Esophagus muscularis mucosa (tissue), 4 donors: ENCODE measurements around the gene LTBP1. TPM values are rescaled to one million over a fixed set of nuclear protein-coding genes. Genes with fewer than 3 reads are reported as not detected.
"Not testable (repeated sequence)": the region's sequence is repeated elsewhere in the genome, so short reads cannot be mapped to it uniquely, and the experiment has no call there.

ENCODE experiments used
- DNase-seq: peaks from one replicate; pipeline ENCODE4 v3.0.0-alpha.2; 2017; ENCODE audit errors: extremely low spot score
- H3K27ac ChIP-seq, 4 donors: fragments of 200-600 bp; sonication (generic); replicated peaks in 1 of 4; 1 replicate in 3 of 4; 2 replicates in 1 of 4; pipeline ENCODE4 v1.5.1; 2016 to 2019; ENCODE audit warnings: mild to moderate bottlenecking in 1 of 4
- H3K27me3 ChIP-seq, 4 donors: fragments of 200-600 bp; sonication (generic); one replicate each; pipeline versions ENCODE4 v1.5.1 to v1.6.0; 2016 to 2019
- H3K36me3 ChIP-seq, 4 donors: fragments of 200-600 bp; sonication (generic); one replicate each; pipeline ENCODE4 v1.5.1; 2016 to 2019
- H3K4me1 ChIP-seq, 4 donors: fragments of 200-600 bp; sonication (generic); one replicate each; pipeline ENCODE4 v1.5.1; 2016 to 2019
- H3K4me3 ChIP-seq, 4 donors: fragments of 200-600 bp; sonication (generic); 1 replicate in 2 of 4; 2 replicates in 2 of 4; pipeline ENCODE4 v1.5.1; 2016 to 2019; ENCODE audit warnings: mild to moderate bottlenecking in 4 of 4, moderate library complexity in 1 of 4
- H3K9me3 ChIP-seq, 4 donors: fragments of 200-600 bp; sonication (generic); 1 replicate in 3 of 4; 2 replicates in 1 of 4; pipeline ENCODE4 v1.5.1; 2016 to 2019
- EP300 ChIP-seq: sonication (generic); formaldehyde crosslinking; IDR thresholded peaks from one replicate; pipeline ENCODE4 v1.6.1; 2017; ENCODE audit warnings: antibody characterized with exemption
- POLR2A ChIP-seq: fragments of 450-650 bp; IDR thresholded peaks from one replicate; pipeline ENCODE4 v1.6.1; 2017; ENCODE audit warnings: antibody characterized with exemption, moderate library complexity, mild to moderate bottlenecking, low read depth
- POLR2AphosphoS5 ChIP-seq, 2 donors: sonication (generic); formaldehyde crosslinking; IDR thresholded peaks; one replicate each; pipeline ENCODE4 v1.6.1; 2017; ENCODE audit warnings: antibody characterized with exemption in 2 of 2
- WGBS: methylation state at CpG from one replicate; pipeline ENCODE4 v1.1.5; 2018; 5-methylcytosine and 5-hydroxymethylcytosine counted together
- intact Hi-C: fragments of 100-400 bp; cut with DNase I; formaldehyde crosslinking; loops from one replicate; pipeline ENCODE4 v1.15.1; 2023
- total RNA-seq, 4 donors: library from RNA; depleted of rRNA; stranded (reverse); fragments of >200 nt; gene quantifications; one replicate each; pipeline versions ENCODE4 v1.1.0 to v1.2.1, GENCODE V29; 2016
- TF ChIP-seq, protein P1 (sequence below), 3 experiments: fragments of 200-600 bp in 2 of 3; fragments of 450-650 bp in 1 of 3; sonication (generic) in 2 of 3; IDR thresholded peaks; one replicate each; pipeline ENCODE4 v1.5.1; 2017 to 2019; ENCODE audit warnings: antibody characterized with exemption in 3 of 3, mild to moderate bottlenecking in 2 of 3, moderate library complexity in 1 of 3

The LTBP1 gene
- total RNA-seq, 4 donors from 2014 or later = 254 to 465 (median 368) TPM

DNA sequence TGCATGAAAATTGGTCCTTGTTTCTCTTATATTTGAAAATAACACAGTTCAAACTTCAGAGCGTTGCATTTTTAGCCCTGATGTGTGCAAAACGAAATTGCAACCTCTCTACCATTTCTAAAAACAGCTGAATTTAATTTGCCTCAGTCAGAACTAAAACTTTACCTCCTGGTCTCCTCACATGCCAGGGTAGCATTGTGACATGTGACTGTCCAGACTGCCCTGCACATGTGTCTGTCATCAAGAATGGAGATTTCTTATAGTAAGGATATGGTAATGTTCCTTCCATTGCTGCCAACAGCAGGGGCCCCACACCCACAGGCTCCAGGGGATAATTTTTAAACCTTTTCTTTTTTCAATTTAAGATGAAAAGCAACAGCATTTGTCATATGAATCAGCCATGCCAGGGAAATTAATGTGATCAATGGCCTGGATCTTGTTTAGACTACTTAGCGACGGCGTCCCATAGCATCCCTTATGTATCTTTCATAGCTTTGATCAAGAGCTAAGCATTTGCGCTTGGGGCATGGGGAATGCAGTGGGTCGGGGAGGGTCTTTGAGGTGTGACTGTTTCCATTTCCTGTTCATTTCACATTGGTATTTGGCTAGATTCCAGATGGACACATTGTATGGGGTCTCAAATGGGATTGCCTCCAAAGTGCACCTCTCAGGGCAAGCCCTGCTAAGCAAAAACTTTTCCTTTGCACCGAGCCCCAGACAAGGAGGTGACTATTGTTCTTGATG, 437.3 kb downstream of the LTBP1 start:
- no peak overlapping the region for H3K27ac ChIP-seq
- WGBS = 84% methylated on average over 8 of the region's 8 CpGs
- DNase-seq = no peak
- peaks cover 0 to 42% (median 24%) of the 10 kb centered on the region in 4 donors for H3K4me1 ChIP-seq
- peaks cover under 1 to 9% (median 4%) of the 10 kb centered on the region in 4 donors for H3K36me3 ChIP-seq
- TF ChIP-seq EP300 (no peak), POLR2A (no peak), POLR2AphosphoS5 (IDR thresholded peaks at IDR 0.05) (no peak)
- TF ChIP-seq, protein P1, sequence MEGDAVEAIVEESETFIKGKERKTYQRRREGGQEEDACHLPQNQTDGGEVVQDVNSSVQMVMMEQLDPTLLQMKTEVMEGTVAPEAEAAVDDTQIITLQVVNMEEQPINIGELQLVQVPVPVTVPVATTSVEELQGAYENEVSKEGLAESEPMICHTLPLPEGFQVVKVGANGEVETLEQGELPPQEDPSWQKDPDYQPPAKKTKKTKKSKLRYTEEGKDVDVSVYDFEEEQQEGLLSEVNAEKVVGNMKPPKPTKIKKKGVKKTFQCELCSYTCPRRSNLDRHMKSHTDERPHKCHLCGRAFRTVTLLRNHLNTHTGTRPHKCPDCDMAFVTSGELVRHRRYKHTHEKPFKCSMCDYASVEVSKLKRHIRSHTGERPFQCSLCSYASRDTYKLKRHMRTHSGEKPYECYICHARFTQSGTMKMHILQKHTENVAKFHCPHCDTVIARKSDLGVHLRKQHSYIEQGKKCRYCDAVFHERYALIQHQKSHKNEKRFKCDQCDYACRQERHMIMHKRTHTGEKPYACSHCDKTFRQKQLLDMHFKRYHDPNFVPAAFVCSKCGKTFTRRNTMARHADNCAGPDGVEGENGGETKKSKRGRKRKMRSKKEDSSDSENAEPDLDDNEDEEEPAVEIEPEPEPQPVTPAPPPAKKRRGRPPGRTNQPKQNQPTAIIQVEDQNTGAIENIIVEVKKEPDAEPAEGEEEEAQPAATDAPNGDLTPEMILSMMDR (IDR thresholded peaks at IDR 0.05) = no peak
- no peak overlapping the region for H3K4me3 ChIP-seq
- H3K27me3 ChIP-seq = no peaks in the 10 kb centered on the region
- intact Hi-C loops = loop anchor here (10.0 kb wide), 1 partner anchor 609 kb away; no protein-coding TSS in a partner anchor
- no peaks in the 10 kb centered on the region for H3K9me3 ChIP-seq

DNA sequence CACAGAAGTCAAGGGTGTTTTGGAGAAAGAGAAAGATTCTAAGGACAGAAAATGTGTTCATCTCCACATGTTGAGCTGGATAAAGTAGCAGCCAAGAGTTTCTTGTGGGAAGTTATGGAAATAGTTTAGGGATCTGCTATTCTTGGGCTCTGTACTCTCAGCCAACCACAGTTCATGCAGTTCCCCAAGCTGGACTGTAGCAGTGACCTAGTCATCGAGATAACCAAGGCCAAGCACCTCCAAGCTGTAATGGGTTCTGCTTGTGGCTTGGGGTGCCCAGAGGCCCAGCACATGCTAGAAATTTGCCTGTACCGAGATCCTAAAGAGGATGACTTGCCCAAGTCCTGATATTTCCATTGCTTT, 437.8 kb downstream of the LTBP1 start:
- H3K4me3 ChIP-seq = no peak overlapping the region
- intact Hi-C loops = loop anchor here (10.0 kb wide), 1 partner anchor 610 kb away; no protein-coding TSS in a partner anchor
- H3K27ac ChIP-seq = no peak overlapping the region
- H3K27me3 ChIP-seq = no peaks in the 10 kb centered on the region
- WGBS = 96% methylated on average over 2 of the region's 2 CpGs
- peaks cover 0 to 43% (median 27%) of the 10 kb centered on the region in 4 donors for H3K4me1 ChIP-seq
- TF ChIP-seq POLR2A (no peak), POLR2AphosphoS5 (IDR thresholded peaks at IDR 0.05) (no peak), EP300 (no peak)
- TF ChIP-seq, protein P1 (IDR thresholded peaks at IDR 0.05) = no peak
- DNase-seq = no peak
- peaks cover 5 to 15% (median 10%) of the 10 kb centered on the region in 4 donors for H3K36me3 ChIP-seq
- no peaks in the 10 kb centered on the region for H3K9me3 ChIP-seq

DNA sequence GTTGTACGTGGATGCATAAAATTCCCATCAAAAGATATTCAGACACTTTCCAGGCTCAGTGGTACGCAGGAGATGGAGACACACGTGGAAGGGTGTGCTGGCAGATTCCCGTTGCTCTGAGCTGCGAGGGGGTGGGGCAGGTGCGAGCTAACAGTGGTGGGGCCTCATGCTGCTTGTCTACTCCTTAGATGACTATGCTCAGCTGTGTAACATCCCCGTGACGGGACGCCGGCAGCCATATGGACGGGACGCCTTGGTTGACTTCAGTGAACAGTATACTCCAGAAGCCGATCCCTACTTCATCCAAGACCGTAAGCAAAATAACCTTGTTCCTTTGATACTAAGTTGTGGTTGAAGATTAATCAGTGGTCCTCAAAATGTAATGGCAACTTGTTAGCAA, 442.2 kb downstream of the LTBP1 start:
- H3K27ac ChIP-seq = peak overlapping the region in 3 of 4 donors; percentile 36 to 60 (median 37)
- H3K27me3 ChIP-seq = no peaks in the 10 kb centered on the region
- DNase-seq = no peak
- no peaks in the 10 kb centered on the region for H3K9me3 ChIP-seq
- H3K4me3 ChIP-seq = no peak overlapping the region
- no peak for TF ChIP-seq EP300
- no peak for TF ChIP-seq POLR2A
- TF ChIP-seq, protein P1 (IDR thresholded peaks at IDR 0.05) = no peak
- TF ChIP-seq POLR2AphosphoS5 (IDR thresholded peaks at IDR 0.05) = no peak
- peaks cover 0 to 71% (median 57%) of the 10 kb centered on the region in 4 donors for H3K4me1 ChIP-seq
- H3K36me3 ChIP-seq = peaks cover 5 to 28% (median 10%) of the 10 kb centered on the region in 4 donors
- intact Hi-C loops = loop anchor here (10.0 kb wide), 1 partner anchor 614 kb away; no protein-coding TSS in a partner anchor
- WGBS = 88% methylated on average over 13 of the region's 14 CpGs

DNA sequence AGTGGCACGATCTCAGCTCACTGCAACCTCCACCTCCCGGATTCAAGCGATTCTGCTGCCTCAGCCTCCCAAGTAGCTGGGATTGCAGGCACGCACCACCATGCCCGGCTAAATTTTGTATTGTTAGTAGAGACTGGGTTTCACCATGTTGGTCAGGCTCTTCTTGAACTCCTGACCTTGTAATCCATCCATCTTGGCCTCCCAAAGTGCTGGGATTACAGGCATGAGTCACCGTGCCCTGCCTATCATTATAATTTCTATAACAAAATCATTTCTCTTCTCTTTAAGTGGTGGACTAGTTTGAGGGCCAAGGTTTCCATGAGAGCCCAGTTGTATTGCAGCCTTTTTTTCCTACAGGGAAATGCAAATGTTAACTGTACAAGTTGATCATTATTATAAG, 442.9 kb downstream of the LTBP1 start:
- not testable (repeated sequence) for H3K27me3 ChIP-seq, DNase-seq, H3K4me3 ChIP-seq, H3K9me3 ChIP-seq
- intact Hi-C loops = loop anchor here (10.0 kb wide), 1 partner anchor 615 kb away; no protein-coding TSS in a partner anchor
- Histone ChIP-seq H3K4me1 (peaks cover 0 to 71% (median 54%) of the 10 kb centered on the region in 4 donors), H3K36me3 (peaks cover 5 to 28% (median 10%) of the 10 kb centered on the region in 4 donors), H3K27ac (peak overlapping the region; percentile 36 to 62 (median 58))
- 88% methylated on average over 6 of the region's 6 CpGs for WGBS

DNA sequence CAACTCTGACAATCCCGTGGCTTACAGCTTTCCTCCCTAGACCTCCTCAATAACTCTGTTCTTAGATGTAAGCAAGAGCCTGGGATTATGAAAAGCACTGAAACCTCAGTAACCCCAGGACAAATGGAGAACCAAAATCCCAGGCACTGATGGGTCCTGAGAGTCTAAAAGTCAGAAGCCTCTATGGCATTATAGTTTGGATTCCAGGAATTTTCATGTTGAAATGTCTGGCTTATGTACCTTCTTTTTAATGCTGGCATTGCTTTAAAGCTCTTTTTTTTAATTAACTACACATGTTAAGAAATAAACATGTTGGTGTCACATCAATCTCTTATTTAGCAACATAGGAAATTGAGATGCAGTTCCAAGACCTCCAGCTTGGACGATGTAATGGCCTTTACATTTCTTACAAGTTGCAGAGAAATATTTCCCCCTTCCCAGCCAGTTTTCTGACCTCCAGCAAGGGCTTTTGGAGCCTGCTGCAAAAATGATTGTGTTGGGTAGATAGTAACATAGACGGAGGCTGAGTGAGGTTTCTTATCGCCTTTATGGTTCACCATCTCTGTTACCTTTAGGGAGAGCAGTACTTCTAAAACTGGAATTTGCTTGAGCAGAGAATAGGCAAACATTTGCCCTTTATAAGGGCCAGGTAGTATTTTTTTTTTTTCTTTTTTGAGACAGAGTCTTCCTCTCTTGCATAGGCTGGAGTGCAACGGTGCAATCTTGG, 444.9 kb downstream of the LTBP1 start:
- H3K4me3 ChIP-seq = no peak overlapping the region
- H3K9me3 ChIP-seq = no peaks in the 10 kb centered on the region
- peaks cover 0 to 57% (median 51%) of the 10 kb centered on the region in 4 donors for H3K4me1 ChIP-seq
- WGBS = 45% methylated on average over 5 of the region's 5 CpGs
- intact Hi-C loops = no loop called here
- H3K27me3 ChIP-seq = no peaks in the 10 kb centered on the region
- no peak for DNase-seq
- peak in 1 of 2 donors; percentile 5 for TF ChIP-seq POLR2AphosphoS5 (IDR thresholded peaks at IDR 0.05)
- no peak for TF ChIP-seq POLR2A
- TF ChIP-seq, protein P1 (IDR thresholded peaks at IDR 0.05) = no peak
- TF ChIP-seq EP300 = no peak
- peaks cover 5 to 24% (median 10%) of the 10 kb centered on the region in 4 donors for H3K36me3 ChIP-seq
- peak overlapping the region; percentile 54 to 62 (median 58) for H3K27ac ChIP-seq
